22Rv1 (cell line): ENCODE data around the gene GAN.

Experiments
- ZFX ChIP-seq: fragments of 450-650 bp; IDR thresholded peaks from 2 replicates; pipeline ENCODE4 v1.6.1; 2017; ENCODE audit warnings: antibody characterized with exemption, borderline replicate concordance
- TF ChIP-seq, protein P1 (sequence below): fragments of 450-650 bp; IDR thresholded peaks from 2 replicates; pipeline ENCODE4 v1.5.1; 2017; ENCODE audit warnings: mild to moderate bottlenecking

DNA sequence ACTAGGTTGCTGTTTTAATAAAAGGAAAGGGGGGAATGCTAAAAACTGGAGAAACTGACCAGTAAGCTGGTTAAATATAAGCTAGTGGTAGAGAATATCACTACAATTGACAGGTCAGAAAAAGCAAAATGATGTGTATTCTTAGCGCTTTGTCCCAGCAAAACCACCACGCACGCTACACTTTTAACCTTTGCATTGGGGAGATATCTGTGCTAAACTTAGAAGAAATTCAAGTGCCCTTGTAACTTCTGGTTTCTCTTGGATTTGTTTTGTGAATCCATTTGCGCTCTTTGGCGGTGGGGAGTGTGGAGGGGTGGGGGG, 1.4 kb downstream of the GAN start:
- TF ChIP-seq, protein P1, sequence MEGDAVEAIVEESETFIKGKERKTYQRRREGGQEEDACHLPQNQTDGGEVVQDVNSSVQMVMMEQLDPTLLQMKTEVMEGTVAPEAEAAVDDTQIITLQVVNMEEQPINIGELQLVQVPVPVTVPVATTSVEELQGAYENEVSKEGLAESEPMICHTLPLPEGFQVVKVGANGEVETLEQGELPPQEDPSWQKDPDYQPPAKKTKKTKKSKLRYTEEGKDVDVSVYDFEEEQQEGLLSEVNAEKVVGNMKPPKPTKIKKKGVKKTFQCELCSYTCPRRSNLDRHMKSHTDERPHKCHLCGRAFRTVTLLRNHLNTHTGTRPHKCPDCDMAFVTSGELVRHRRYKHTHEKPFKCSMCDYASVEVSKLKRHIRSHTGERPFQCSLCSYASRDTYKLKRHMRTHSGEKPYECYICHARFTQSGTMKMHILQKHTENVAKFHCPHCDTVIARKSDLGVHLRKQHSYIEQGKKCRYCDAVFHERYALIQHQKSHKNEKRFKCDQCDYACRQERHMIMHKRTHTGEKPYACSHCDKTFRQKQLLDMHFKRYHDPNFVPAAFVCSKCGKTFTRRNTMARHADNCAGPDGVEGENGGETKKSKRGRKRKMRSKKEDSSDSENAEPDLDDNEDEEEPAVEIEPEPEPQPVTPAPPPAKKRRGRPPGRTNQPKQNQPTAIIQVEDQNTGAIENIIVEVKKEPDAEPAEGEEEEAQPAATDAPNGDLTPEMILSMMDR: no peak
- TF ChIP-seq ZFX: no peak
